Upper lobe of right lung (tissue), 1 donor: ENCODE measurements around the gene OSBPL9. TPM values are rescaled to one million over a fixed set of nuclear protein-coding genes. Genes with fewer than 3 reads are reported as not detected.
A peak's percentile ranks its signal among the peaks of the same experiment; 100 is the strongest.
"Not testable (repeated sequence)": the region's sequence is repeated elsewhere in the genome, so short reads cannot be mapped to it uniquely, and the experiment has no call there.

Experiments
- ATAC-seq: fragments of 200-7000 bp; cut with Tn5 transposase; one replicate; pipeline ENCODE4 v1.9.1; 2020; ENCODE audit warnings: mild to moderate bottlenecking, moderate library complexity
- DNase-seq: peaks from one replicate; pipeline ENCODE4 v3.0.0-alpha.2; 2020
- H3K27ac ChIP-seq: fragments of 200-600 bp; one replicate; pipeline ENCODE4 v1.8.0; 2022
- H3K27me3 ChIP-seq: fragments of 200-600 bp; one replicate; pipeline ENCODE4 v1.8.0; 2022; ENCODE audit warnings: mild to moderate bottlenecking
- H3K36me3 ChIP-seq: fragments of 200-600 bp; one replicate; pipeline ENCODE4 v1.8.0; 2022
- H3K4me1 ChIP-seq: fragments of 200-600 bp; one replicate; pipeline ENCODE4 v1.8.0; 2022
- H3K4me3 ChIP-seq: fragments of 200-600 bp; one replicate; pipeline ENCODE4 v1.8.0; 2022; ENCODE audit warnings: mild to moderate bottlenecking
- H3K9me3 ChIP-seq: fragments of 200-600 bp; one replicate; pipeline ENCODE4 v1.8.0; 2022
- CTCF ChIP-seq: fragments of 200-600 bp; IDR thresholded peaks from one replicate; pipeline ENCODE4 v1.8.0; 2022; ENCODE audit warnings: antibody characterized with exemption
- intact Hi-C: fragments of 100-400 bp; cut with DNase I; formaldehyde crosslinking; loops from one replicate; pipeline ENCODE4 v1.11.0; 2022
- total RNA-seq: library from RNA; stranded (reverse); fragmentation: NEBNext Ultra II Directional; extraction: Animal tissue kit (Norgen Biotek cat#: 25700); gene quantifications from one replicate; pipeline ENCODE4 v1.2.1, GENCODE V29; 2021
- donor health status: DM: no; HTN: yes; CAD: no; lungs with severe emphysema.

The OSBPL9 gene
- total RNA-seq, 1 donor from 2014 or later: 72.7 TPM

DNA sequence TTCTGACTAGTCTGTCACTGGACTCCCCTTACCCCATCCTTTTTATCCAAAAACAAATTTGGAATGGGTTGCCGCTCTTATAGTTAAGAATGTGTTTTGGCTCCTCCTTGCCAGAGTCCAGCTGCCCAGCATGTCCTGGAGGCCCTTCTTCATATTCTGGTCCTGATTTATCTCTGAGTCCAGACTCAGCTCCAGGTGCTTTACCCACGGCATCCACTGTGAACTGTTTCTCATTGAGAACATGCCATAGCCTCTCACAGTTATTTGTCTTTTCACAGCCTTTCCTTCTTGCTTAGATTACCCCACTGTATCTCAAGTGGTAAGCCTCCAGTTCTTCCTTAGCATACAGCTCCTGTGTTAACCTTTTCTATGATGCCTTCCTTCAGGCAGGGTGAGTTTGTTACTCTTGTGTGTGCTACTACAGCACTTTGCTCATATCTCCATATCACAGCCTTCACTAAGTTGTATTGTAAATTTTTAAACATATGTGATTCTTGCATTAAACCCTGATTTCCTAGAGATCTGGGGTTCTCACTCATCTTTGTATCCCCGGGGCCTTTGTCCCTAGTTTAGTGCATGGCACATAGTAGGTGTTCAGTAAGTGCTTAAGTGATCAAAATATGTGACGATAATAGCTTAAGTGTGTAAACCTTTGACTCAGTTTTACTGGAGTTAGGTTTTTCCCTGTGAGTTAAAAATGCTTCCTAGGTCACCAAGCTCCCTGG is 116.0 kb downstream of the OSBPL9 start:
- Histone ChIP-seq H3K9me3 (no peaks in the 10 kb centered on the region), H3K4me1 (peaks cover 45% of the 10 kb centered on the region), H3K4me3 (no peak overlapping the region), H3K36me3 (no peaks in the 10 kb centered on the region), H3K27ac (no peak overlapping the region), H3K27me3 (no peaks in the 10 kb centered on the region)
- TF ChIP-seq CTCF: no peak
- intact Hi-C loops: no loop called here
- no peak for DNase-seq
- no peak for ATAC-seq

DNA sequence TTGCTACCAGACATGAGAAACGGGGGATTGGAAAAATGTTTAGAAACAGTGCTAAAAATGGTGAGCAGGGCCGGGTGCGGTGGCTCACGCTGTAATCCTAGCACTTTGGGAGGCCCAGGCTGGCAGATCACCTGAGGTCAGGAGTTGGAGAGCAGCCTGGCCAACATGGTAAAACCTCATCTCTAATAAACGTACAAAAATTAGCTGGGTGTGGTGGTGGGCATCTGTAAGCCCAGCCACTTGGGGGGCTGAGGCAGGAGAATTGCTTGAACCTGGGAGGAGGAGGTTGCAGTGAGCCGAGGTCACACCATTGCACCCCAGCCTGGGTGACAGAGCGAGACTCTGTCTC is 116.5 kb downstream of the OSBPL9 start:
- DNase-seq, ATAC-seq, H3K36me3 ChIP-seq, H3K27ac ChIP-seq, H3K27me3 ChIP-seq, H3K4me3 ChIP-seq, H3K9me3 ChIP-seq, intact Hi-C loops: not testable (repeated sequence)
- H3K4me1 ChIP-seq: peaks cover 45% of the 10 kb centered on the region

DNA sequence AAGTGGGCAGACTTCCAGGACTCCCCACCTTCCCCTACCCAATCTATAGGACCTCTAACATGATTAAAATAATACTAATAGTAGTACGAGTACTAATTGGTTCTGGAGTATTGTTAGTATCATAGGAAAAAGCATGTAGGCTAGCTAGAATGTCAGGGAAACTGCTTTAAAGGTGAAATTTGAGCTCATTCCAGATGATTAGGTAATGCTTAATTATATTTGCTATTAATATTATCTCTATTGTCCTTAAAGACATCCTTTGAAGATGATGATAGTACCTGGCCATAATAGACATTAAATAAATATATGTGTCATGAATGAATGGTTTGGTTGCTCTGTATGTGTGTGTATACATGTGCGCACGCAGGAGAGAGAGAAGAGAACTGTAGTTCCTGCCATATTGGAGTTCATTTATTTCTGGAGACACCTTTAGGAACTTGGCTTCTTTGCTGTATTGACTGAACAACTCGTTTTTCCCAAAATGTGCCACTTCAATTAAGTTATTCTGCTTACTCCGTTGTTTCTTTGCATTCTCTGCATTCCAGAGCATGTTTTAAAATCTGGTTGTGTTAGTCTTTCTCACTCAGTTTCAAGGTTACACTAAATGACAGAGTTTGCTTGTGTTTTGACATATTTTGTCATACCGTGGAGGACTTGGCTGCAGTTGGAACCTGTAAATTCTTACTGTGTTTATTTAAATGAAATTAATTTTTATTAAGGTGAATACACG is 117.1 kb downstream of the OSBPL9 start:
- Histone ChIP-seq H3K4me1 (peaks cover 40% of the 10 kb centered on the region), H3K27ac (peak overlapping the region; percentile 34), H3K27me3 (no peaks in the 10 kb centered on the region), H3K4me3 (no peak overlapping the region), H3K9me3 (no peaks in the 10 kb centered on the region), H3K36me3 (no peaks in the 10 kb centered on the region)
- ATAC-seq (no peak), DNase-seq (no peak)
- intact Hi-C loops: no loop called here
- no peak for TF ChIP-seq CTCF

- no peak overlapping the region for H3K4me3 ChIP-seq
- peak overlapping the region; percentile 34 for H3K27ac ChIP-seq
- H3K4me1 ChIP-seq: peaks cover 39% of the 10 kb centered on the region
- H3K9me3 ChIP-seq: no peaks in the 10 kb centered on the region
- no peaks in the 10 kb centered on the region for H3K36me3 ChIP-seq
- H3K27me3 ChIP-seq: no peaks in the 10 kb centered on the region
- ATAC-seq (peak; percentile 62), DNase-seq (no peak)
- intact Hi-C loops: no loop called here
- no peak for TF ChIP-seq CTCF
These were observed 118.2 kb downstream of the OSBPL9 start for GRCh38 chr1:51734896-51735745.

DNA sequence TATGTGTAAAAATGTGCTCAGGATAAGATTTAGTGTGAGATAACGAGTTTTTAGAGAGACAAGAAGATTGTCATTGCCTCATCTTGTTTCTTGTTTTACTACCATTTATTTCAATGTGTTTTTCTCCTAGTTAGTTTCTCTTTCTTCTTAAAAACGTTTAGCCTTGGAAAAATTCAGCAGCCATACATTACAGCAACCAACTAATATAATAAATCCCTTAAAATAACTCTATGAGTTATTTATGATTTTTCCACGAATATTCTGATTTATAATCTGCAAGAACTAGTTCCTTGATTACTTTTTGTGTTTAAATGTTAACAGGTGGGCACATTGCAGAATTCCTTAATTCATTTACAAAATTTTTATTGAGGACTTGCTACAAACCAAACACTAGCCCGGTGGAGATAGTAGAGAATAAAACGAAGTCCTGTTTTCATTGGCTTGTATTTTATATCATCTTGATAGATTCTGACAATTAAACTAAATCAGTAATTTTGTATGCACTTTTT is 118.9 kb downstream of the OSBPL9 start:
- intact Hi-C loops: no loop called here
- no peak overlapping the region for H3K27ac ChIP-seq
- ATAC-seq (no peak), DNase-seq (no peak)
- H3K9me3 ChIP-seq: no peaks in the 10 kb centered on the region
- no peak overlapping the region for H3K4me3 ChIP-seq
- no peaks in the 10 kb centered on the region for H3K27me3 ChIP-seq
- peaks cover 43% of the 10 kb centered on the region for H3K4me1 ChIP-seq
- no peaks in the 10 kb centered on the region for H3K36me3 ChIP-seq
- TF ChIP-seq CTCF: no peak
